ENCODE results near the gene RAB30.

GRCh38 chr11:83019888-83020579 is 51.7 kb downstream of the RAB30 start:
- TF ChIP-seq EZH2 (IDR thresholded peaks at IDR 0.05; ENCODE audit: borderline replicate concordance, low read depth, low read length, poor library complexity, severe bottlenecking): no peak
- TF ChIP-seq, protein P1, sequence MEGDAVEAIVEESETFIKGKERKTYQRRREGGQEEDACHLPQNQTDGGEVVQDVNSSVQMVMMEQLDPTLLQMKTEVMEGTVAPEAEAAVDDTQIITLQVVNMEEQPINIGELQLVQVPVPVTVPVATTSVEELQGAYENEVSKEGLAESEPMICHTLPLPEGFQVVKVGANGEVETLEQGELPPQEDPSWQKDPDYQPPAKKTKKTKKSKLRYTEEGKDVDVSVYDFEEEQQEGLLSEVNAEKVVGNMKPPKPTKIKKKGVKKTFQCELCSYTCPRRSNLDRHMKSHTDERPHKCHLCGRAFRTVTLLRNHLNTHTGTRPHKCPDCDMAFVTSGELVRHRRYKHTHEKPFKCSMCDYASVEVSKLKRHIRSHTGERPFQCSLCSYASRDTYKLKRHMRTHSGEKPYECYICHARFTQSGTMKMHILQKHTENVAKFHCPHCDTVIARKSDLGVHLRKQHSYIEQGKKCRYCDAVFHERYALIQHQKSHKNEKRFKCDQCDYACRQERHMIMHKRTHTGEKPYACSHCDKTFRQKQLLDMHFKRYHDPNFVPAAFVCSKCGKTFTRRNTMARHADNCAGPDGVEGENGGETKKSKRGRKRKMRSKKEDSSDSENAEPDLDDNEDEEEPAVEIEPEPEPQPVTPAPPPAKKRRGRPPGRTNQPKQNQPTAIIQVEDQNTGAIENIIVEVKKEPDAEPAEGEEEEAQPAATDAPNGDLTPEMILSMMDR (conservative IDR thresholded peaks at IDR 0.05; ENCODE audit: low read depth, low read length): no peak

Measured in A673 (cell line).